HepG2 (cell line): ENCODE data around the gene ZDHHC24. TPM values are rescaled to one million over a fixed set of nuclear protein-coding genes. Genes with fewer than 3 reads are reported as not detected.

Source experiments
- AHDC1 ChIP-seq: sonication (generic); formaldehyde crosslinking; IDR thresholded peaks from 2 replicates; pipeline ENCODE4 v1.5.1; 2020; ENCODE audit warnings: mild to moderate bottlenecking, missing genetic modification reagents, borderline replicate concordance
- ATF4 ChIP-seq, 2 experiments: fragments of 450-650 bp in 1 of 2; sonication (generic) in 1 of 2; formaldehyde crosslinking; IDR thresholded peaks; 2 replicates each; pipeline versions ENCODE4 v1.5.0 to v1.8.0; 2020 to 2022; ENCODE audit warnings: mild to moderate bottlenecking in 1 of 2, missing genetic modification reagents in 1 of 2
- CENPX ChIP-seq: sonication (generic); formaldehyde crosslinking; IDR thresholded peaks from 2 replicates; pipeline ENCODE4 v1.9.0; 2021; ENCODE audit warnings: mild to moderate bottlenecking, missing genetic modification reagents, moderate library complexity
- CHD2 ChIP-seq: IDR thresholded peaks from 2 replicates; pipeline ENCODE4 v1.6.1; 2011; ENCODE audit warnings: low read depth, low read length, improper control_type of control experiment
- HDAC6 ChIP-seq: fragments of 200-600 bp; sonication (generic); IDR thresholded peaks from 2 replicates; pipeline ENCODE4 v1.7.0; 2017; ENCODE audit warnings: mild to moderate bottlenecking, antibody characterized with exemption, low read length, low read depth
- HNRNPH1 ChIP-seq: fragments of 200-400 bp; formaldehyde crosslinking; optimal IDR thresholded peaks from 2 replicates; pipeline ENCODE3; 2017; ENCODE audit warnings: mild to moderate bottlenecking, low read depth, low read length
- JDP2 ChIP-seq: sonication (generic); formaldehyde crosslinking; IDR thresholded peaks from 2 replicates; pipeline ENCODE4 v1.8.1; 2022; ENCODE audit warnings: missing genetic modification reagents, borderline replicate concordance
- MED1 ChIP-seq: sonication (generic); formaldehyde crosslinking; IDR thresholded peaks from 2 replicates; pipeline ENCODE4 v1.4.0; 2020; ENCODE audit warnings: missing genetic modification reagents
- NAIF1 ChIP-seq: sonication (generic); formaldehyde crosslinking; IDR thresholded peaks from 2 replicates; pipeline ENCODE4 v1.5.0; 2020; ENCODE audit warnings: mild to moderate bottlenecking, missing genetic modification reagents, borderline replicate concordance
- NFRKB ChIP-seq: fragments of 450-650 bp; IDR thresholded peaks from 2 replicates; pipeline ENCODE4 v1.6.1; 2017
- RXRA ChIP-seq: sonication (generic); formaldehyde crosslinking; IDR thresholded peaks from 2 replicates; pipeline ENCODE4 v1.5.1; 2020; ENCODE audit warnings: missing genetic modification reagents
- SOX6 ChIP-seq, 2 experiments: fragments of 450-650 bp in 1 of 2; sonication (generic) in 1 of 2; formaldehyde crosslinking in 1 of 2; IDR thresholded peaks; 2 replicates each; pipeline versions ENCODE4 v1.4.0 to v1.6.1; 2017 to 2020; ENCODE audit warnings: antibody characterized with exemption in 1 of 2, mild to moderate bottlenecking in 1 of 2, missing genetic modification reagents in 1 of 2
- THAP11 ChIP-seq: IDR thresholded peaks from 2 replicates; pipeline ENCODE4 v1.6.1; 2016; ENCODE audit warnings: missing biosample characterization, missing genetic modification reagents
- TSC22D2 ChIP-seq: sonication (generic); formaldehyde crosslinking; IDR thresholded peaks from 2 replicates; pipeline ENCODE4 v1.5.1; 2020; ENCODE audit warnings: missing genetic modification reagents, mild to moderate bottlenecking, borderline replicate concordance
- ZBTB14 ChIP-seq: sonication (generic); formaldehyde crosslinking; IDR thresholded peaks from 2 replicates; pipeline ENCODE4 v1.4.0; 2020; ENCODE audit warnings: missing genetic modification reagents
- ZFY ChIP-seq: sonication (generic); formaldehyde crosslinking; IDR thresholded peaks from 2 replicates; pipeline ENCODE4 v1.4.0; 2020; ENCODE audit warnings: missing genetic modification reagents
- ZNF143 ChIP-seq: sonication (generic); formaldehyde crosslinking; IDR thresholded peaks from 2 replicates; pipeline ENCODE4 v1.4.0; 2020; ENCODE audit warnings: missing genetic modification reagents
- ZNF230 ChIP-seq: sonication (generic); formaldehyde crosslinking; IDR thresholded peaks from 2 replicates; pipeline ENCODE4 v1.4.0; 2020; ENCODE audit warnings: mild to moderate bottlenecking, missing genetic modification reagents
- ZNF383 ChIP-seq: sonication (generic); formaldehyde crosslinking; IDR thresholded peaks from 2 replicates; pipeline ENCODE4 v1.4.0; 2020; ENCODE audit warnings: missing genetic modification reagents, mild to moderate bottlenecking, borderline replicate concordance
- ZNF557 ChIP-seq: sonication (generic); formaldehyde crosslinking; IDR thresholded peaks from 2 replicates; pipeline ENCODE4 v1.4.0; 2020; ENCODE audit warnings: missing genetic modification reagents
- ZNF563 ChIP-seq: sonication (generic); formaldehyde crosslinking; IDR thresholded peaks from 2 replicates; pipeline ENCODE4 v1.8.0; 2022; ENCODE audit warnings: mild to moderate bottlenecking, moderate library complexity, missing genetic modification reagents
- ZNF567 ChIP-seq: sonication (generic); formaldehyde crosslinking; IDR thresholded peaks from 2 replicates; pipeline ENCODE4 v1.8.1; 2023; ENCODE audit warnings: mild to moderate bottlenecking, missing genetic modification reagents, borderline replicate concordance
- ZNF589 ChIP-seq: sonication (generic); formaldehyde crosslinking; conservative IDR thresholded peaks from 2 replicates; pipeline ENCODE4 v1.8.0; 2022; ENCODE audit warnings: mild to moderate bottlenecking, moderate library complexity, missing genetic modification reagents
- ZNF777 ChIP-seq: sonication (generic); formaldehyde crosslinking; IDR thresholded peaks from 2 replicates; pipeline ENCODE4 v1.4.0; 2020; ENCODE audit warnings: missing genetic modification reagents
- polyA plus RNA-seq, 8 experiments: library from polyadenylated mRNA; depleted of rRNA in 3 of 8; stranded (reverse) in 7 of 8; unstranded in 1 of 8; fragments of >200 nt; fragmentation: Illumina TruSeq in 4 of 8; extraction: Trizol in 4 of 8; gene quantifications; 2 replicates each; pipeline versions ENCODE4 v1.2.1 to v1.2.3, GENCODE V29; 2011 to 2016; ENCODE audit warnings: low read depth in 4 of 8, missing spikeins in 1 of 8, mixed read lengths in 1 of 8; ENCODE audit not compliant: insufficient read depth in 1 of 8
- total RNA-seq, 5 experiments: library from RNA; depleted of rRNA; stranded (reverse); fragments of >200 nt; fragmentation: Illumina TruSeq; extraction: Trizol; gene quantifications; 2 replicates each; pipeline ENCODE4 v1.2.3, GENCODE V29; 2016; ENCODE audit warnings: low read depth in 1 of 5

The ZDHHC24 gene
- total and polyA plus RNA-seq, 2 of the 13 experiments (the other 11 are each of a cell fraction or from before 2014, with no cell fraction given): 4.3 TPM

GRCh38 chr11:66545701-66546367 lies at the start of gene ZDHHC24 (continued):
- TF ChIP-seq AHDC1 (CRISPR knock-in tag) (no peak), CHD2 (peak; percentile 53; the same call in 1 of the 2 replicates), SOX6 (IDR thresholded peaks at IDR 0.05) (no peak), SOX6 (CRISPR knock-in tag; IDR thresholded peaks at IDR 0.05) (peak; percentile 28; the same call in 1 of the 2 replicates), ATF4 (CRISPR knock-in tag; IDR thresholded peaks at IDR 0.05) (no peak), THAP11 (CRISPR knock-in tag) (peak; percentile 78), ZNF230 (no peak), HNRNPH1 (no peak), ZFY (CRISPR knock-in tag) (peak; percentile 98), CENPX (CRISPR knock-in tag) (no peak), ZNF383 (no peak), ZBTB14 (CRISPR knock-in tag) (no peak), MED1 (CRISPR knock-in tag) (peak; percentile 44; the same call in 1 of the 2 replicates), ZNF589 (CRISPR knock-in tag) (no peak), ZNF563 (CRISPR knock-in tag) (no peak), NFRKB (no peak), ZNF567 (CRISPR knock-in tag) (no peak), ZNF557 (CRISPR knock-in tag) (no peak), RXRA (CRISPR knock-in tag) (0 out of 2 replicates have a peak, but pooled peaks have one; percentile 15), ZNF143 (no peak), NAIF1 (CRISPR knock-in tag) (no peak), HDAC6 (no peak), ZNF777 (CRISPR knock-in tag) (peak; percentile 99), TSC22D2 (CRISPR knock-in tag) (no peak), JDP2 (no peak)
